KG1 (cell line): ENCODE measurements around the gene FHIP1A.
A peak's percentile ranks its signal among the peaks of the same experiment; 100 is the strongest.
"Not testable (repeated sequence)": the region's sequence is repeated elsewhere in the genome, so short reads cannot be mapped to it uniquely, and the experiment has no call there.

Source experiments
- DNase-seq: peaks from one replicate; lab custom pipeline; 2025; lab: John Stamatoyannopoulos, UW

The FHIP1A gene

DNA sequence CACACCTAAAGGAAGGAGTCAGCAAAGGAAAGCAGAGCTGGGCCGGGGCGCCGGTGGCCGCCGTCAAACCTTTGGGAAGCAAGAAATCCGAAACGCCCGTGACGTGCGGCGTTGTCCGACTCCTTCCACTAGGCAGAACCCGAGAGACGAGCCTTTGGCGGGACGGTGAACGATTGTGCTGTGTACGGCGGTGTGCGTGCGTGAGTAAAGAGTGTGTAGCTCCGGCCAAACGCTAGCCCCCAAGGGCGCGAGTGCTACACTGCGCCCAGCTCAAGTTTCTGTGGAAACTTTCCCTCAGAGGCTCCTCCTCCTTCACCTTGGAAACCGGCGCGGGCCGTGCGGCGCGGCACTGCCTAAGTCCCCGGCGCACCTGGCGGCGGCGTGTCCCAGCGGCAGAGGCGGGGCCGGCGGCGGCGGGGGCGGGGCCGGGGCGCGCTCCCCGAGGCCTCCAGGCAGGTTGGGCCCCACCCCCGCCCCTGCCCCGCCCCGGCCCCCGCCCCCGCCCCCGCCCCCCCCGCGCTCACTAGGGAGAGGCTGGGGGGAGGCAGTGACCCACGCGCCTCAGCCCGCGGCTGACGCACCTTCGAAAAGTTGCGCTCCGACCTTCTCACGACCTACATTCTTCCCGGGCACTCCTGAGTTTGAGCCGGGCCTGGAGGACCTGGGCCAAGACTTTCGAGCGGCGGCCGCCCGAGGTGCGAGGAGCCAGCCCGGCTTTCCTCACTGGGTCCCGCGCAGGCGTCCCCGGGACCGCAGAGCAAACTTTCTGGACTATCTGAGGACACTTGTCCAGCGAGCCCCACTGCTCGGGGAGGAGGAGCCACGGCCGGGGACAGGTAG is at the start of gene FHIP1A:
Gene FHIP1A (plus strand): TSS at position 547 of the 840 bp plus-strand sequence. CDS start 157,084 bp downstream, outside the sequence.
- DNase-seq: no peak

DNA sequence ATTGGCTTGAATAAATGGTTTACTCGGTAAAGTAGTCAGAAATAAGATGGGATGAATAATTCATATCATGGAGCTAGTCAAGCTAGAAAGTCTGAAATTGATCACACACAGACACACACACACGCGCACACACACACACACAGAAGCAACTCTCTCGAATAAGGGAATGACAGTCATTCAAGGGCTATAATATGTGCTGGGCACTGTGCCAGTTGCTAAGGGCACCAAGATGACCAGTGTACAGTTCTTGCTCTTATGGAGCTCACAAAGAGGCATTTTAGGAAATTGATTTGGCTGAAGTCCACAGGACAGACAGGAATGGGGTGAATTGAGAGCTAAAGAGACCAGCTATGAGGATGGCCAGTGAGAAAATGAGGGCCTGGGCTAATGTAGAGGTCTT is 49.4 kb upstream of the FHIP1A start:
- DNase-seq: no peak

DNA sequence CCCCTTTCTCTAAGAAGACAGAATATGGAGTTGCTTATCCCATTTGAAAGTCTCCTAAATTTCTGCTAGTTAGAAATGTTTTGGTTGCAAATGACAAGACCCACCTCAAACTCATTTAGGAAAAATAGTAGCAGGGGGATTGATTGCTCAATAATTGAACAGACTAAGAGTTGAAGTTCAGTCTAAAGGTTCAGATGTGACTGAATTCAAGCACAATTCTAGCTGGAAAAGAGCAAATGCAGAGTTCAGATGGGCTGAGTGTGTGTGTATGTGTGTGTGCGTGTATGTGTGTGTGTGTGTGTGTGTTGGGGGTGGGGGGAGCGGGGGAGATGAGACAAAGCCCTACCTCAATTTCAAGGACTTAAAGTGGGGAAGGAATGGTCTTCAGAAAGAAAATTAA is 47.9 kb upstream of the FHIP1A start:
- no peak for DNase-seq

DNA sequence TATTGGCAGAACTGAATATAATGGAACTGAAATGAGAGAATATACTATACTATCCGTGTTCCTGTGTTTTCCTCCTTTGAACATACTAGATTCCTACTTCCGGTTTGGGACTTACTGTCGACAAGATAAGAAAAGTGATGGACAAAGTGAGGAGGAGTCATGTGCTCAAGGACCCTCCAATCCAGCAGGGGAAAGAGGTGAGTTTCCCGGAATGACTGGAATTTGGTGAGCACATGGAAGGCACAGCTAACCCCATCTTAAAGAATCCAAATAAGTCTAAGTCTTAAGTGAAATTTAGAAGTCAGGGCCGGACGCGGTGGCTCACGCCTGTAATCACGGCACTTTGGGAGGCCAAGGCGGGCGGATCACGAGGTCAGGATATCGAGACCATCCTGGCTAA is 47.0 kb upstream of the FHIP1A start:
- DNase-seq: no peak

DNA sequence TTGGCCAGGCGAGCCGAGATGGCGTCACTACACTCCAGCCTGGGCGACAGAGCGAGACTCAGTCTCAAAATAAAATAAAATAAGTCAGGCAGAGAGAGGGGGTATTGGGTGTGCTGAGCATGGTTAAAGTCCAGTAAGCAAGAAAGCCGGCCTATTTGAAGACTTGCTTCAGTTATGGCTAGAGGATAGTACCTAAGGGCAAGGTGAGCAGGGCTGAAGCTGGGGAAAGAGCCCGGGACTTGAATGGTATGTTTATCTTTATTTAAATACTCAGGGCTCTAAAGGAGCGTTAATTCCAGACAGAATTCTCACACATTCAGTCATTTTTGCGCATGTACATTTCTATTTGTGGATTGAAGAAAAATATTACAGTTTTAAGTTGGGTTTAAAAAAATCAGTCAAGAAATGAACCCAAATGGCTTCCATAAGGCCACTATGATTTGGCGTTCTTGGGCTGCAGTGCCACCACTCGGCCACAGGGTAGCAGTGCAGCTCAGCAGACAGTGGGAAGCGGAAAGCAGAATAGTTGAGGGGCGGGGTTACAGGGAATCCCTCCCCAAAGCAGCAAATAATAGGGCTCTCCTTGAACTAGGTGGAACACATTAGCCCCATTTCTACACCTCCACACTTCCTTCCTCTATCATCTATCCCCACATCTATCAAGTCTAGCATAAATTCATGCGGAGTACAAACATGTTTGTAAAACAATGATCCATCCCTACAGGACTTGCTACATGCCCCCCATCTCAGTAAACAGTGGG is 46.4 kb upstream of the FHIP1A start:
- DNase-seq: peak; percentile 7

DNA sequence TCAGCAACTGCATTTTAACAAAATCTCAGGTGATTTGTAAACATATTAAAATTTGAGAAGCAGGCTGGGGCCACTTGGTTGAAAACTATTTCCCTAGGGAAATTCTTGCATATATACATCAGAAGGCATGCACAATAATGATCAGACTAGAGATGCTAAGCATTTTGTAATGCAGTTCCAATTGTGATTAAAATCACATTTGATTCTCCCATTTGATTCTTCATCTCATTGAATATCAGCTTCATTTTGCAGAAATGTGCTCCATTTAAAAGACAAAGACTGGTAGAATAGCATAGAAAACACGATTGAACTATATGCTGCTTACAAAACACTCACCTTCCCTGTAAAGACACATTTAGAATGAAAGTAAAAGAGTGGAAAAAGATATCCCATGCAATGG is 32.4 kb upstream of the FHIP1A start:
- no peak for DNase-seq

DNA sequence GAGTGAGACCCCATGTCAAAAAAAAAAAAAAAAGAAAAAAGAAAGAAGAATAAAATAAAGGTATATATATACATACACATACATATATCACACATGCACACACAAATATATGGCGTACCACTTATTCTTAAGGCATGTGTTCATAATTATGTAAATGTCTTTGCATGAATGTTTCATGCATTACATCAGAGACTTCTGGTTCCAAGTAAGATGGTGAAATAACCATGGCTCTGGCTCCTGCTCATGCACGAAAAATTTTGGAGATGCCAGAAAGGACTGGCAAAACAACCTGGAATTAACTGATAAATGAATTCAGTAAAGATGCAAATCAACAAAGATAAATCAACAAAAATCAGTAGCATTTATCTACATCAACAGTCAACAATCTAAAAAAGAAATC is 19.7 kb upstream of the FHIP1A start:
- DNase-seq: no peak

DNA sequence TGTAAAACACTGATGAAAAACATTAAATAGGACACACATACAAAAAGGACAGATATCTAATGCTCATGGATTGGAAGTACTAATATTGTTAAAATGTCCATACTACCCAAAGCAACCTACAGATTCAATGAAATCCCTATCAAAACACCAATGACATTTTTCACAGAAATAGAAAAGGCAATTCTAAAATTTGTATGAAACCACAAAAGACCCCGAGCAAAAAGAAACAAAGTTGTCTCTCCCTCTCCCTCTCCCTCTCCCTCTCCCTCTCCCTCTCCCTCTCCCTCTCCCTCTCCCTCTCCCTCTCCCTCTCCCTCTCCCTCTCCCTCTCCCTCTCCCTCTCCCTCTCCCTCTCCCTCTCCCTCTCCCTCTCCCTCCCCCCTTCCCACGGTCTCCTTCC is 19.2 kb upstream of the FHIP1A start:
- DNase-seq: not testable (repeated sequence)

DNA sequence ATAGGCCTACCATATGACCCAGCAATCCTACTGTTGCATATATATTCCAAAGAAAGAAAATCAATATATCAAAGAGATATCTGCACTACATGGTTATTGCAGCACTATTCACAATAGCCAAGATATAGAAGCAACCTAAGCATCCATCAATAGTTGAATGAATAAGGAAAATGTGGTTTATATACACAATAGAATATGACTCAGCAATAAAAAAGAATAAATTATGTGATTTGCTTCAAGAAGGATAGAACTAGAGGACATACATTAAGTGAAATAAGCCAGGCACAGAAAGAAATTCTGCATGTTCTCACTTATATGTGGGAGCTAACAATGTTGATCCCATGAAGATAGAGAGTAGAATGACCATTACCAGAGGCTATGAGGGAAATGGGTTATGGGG is 13.1 kb upstream of the FHIP1A start:
- no peak for DNase-seq

DNA sequence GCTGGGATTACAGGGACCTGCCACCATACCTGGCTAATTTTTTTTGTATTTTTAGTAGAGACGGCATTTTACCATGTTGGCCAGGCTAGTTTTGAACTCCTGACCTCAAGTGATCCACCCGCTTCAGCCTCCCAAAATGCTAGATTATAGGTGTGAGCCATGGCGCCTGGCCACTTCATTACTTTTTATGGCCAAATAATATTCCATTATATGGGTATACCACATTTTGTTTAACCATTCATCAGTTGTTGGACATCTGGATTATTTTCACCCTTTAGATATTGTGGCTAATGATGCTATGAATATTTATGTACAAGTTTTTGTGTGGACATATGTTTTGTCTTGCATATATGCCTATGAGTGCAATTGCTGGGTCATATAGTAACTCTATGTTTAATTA is 8.6 kb upstream of the FHIP1A start:
- no peak for DNase-seq

DNA sequence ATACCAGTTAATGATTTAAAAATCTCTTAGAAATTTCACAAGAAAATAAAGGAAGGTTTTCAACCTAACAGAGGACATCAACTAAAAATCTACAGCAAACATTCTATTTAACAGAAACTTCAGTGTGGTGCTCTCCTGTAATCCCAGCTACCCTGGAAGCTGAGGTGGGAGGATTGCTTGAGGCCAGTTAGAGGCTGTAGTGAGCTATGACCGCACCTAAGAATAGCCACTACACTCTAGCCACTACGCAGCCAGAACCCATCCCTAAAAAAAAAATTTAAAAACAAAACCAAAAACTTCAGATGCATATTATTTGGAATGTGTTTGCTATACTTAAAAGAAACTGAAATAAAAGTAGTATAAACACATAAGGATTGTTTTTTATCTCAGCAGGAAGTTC is 7.2 kb upstream of the FHIP1A start:
- DNase-seq: no peak

DNA sequence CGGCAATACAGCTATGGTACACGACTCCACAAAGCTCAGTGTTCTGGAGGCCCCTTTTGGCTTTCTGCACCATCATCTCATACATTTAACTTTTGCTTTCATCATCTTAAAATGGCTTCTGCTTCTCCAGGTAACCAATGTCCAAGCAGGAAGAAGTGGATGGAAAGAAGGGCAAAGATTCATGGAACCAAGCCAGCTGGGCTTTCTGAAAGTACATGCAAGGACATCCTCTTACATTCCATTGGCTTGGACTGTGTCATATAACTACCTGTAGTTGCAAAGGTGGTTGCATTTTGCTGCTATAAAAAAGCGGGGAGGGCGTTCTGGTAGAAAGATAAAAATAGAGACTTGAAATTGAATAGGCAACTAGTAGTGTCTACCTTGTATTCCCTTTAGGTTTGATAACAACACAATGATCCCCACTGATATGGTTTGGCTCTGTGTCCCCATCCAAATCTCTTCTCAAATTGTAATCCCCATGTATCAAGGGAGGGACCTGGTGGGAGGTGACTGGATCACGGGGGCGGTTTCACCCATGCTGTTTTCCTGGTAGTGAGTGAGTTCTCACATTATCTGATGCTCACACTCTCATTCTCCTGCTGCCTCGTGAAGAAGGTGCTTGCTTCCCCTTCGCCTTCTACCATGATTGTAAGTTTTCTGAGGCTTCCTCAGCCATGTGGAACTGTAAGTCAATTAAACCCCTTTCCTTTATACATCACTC is 6.7 kb upstream of the FHIP1A start:
- DNase-seq: no peak

DNA sequence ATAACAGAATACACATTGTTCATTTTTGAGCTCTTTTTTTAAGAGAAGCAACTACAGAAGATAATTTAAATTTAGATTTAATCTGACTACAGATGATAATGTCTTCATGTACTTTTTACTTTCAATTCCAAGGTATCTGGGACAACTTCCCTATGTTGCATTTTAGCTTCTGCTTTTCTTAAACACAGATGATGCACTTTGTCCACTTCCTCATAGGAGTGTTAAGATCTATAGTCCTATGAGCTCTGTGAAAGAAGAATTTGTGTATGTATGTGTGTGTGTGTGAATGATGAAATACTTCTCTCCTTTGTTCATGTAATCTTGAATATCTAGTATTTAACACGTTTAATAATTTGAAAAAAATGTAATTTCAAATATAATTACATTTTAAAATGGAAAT is 5.3 kb upstream of the FHIP1A start:
- no peak for DNase-seq

DNA sequence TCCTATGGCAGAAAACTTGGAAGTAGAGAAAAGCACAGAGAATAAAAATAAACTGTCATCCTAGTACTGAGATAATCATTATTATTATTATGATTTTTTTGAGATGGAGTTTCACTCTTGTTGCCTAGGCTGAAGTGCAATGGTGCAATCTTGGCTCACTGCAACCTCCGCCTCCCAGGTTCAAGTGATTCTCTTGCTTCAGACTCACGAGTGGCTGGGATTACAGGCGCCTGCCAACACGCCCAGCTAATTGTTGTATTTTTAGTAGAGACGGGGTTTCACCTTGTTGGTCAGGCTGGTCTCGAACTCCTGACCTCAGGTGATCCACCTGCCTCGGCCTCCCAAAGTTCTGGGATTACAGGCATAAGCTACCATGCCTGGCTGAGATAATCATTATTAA is 4.2 kb upstream of the FHIP1A start:
- not testable (repeated sequence) for DNase-seq

DNA sequence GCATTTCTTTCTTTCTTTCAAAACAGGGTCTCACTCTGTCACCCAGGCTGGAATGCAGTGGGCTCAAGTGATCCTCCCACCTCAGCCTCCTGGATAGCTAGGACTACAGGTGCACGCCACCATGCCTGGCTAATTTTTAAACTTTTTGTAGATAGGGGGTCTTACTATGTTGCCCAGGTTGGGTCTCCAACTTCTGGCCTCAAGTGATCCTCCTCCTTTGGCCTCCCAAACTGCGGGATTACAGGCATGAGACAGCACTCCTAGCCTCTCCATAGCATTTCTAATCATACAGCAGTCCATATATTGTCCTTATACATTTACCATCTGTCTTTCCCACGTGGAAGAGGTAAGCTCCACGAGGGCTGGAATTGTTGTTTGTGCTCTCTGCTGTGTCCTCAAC is 2.0 kb upstream of the FHIP1A start:
- no peak for DNase-seq

DNA sequence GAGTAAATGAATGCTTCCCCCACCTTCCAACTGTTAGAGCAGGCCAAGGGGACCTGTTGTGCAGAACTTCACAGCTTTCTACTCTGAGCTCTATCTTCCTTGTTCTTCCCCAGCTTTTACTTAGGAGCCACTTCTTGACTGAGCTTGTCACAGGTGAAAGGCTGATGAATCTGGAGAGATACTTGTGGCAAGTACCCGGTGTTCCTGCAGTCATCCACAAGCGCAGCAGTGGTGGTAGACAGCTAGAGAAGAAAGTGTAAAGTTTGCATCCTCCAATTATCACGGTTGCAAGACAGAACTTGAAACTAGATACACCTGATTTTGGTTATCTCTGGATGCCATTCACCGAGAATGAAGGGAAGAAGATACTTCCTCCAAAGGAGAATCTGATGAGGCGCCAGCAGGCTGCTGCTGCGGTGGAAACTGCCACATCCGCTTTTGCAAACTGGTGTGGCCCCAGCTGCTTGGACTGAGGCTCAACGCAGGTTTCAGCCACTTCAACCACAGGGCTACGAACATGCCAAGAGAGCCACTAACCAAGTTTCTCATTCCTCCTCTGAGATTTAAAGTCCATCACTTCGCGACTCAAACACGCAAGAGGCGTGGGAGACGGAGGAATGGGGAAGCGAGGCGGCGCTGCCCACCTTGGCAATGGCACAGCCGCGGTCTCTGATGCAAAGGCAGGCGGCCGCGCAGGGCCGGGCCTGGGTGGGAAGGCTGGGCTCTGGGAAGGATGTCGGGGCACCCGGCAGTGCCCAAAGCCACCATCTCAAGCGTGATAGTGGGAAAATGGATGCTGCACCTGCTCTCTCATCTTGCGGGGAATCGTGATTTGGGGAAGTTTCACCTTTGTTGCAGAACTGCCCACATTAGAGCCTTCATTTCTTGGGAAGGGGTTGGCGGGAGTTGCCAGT is 1.3 kb upstream of the FHIP1A start:
- no peak for DNase-seq

DNA sequence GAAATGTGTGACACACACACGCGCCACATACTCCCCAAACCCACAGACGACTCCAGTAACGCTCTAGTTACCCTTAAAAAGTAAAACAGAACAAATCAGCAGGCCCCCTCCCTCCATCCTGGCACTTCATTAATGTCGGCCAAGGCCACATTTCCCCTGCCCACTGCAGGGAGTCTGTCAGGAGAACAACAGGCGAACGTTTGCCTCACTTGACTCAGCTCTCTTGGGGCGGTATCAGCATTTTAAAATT is 671 bp upstream of the FHIP1A start:
- DNase-seq: no peak

DNA sequence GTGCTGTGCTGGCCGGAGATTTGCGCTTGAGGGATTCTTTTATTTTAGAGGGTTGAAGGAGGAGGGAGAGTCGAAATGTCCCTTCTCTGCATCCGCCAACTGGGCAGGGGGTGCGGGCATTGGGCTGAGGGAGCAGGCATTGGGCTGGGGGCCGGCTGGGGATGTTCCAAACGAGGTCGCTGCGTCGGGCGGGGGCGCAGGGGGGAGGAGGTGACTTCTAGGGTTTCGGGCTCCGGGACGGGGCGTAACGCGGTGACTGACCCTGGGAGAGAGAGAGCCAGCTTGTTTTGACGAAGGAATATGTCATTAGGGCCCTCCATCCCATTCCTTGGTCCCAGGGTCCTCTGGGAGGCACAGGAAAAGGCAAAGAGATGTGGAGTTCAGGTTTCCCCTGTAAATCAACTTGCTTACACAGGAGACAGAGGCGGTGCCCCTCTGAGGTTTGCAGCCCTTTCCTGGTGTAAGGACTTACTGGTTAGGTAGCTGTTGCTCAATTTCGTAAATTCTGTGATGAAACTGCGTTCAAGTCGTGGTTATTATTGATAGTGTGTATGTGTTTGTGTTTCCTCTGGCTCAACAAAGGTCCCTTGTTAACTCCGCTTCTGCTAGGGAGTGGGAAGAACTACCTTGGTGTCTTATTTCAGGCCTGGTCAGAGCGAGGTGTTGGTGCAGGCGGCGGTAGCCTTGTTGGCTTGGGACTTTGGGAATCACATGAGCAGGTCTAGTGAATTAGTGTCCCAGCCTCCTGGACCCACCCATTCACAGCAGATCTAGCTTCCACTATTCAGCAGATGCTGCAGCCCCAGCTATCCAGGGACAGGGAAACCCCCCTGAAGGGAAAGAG is 716 bp downstream of the FHIP1A start:
- no peak for DNase-seq

DNA sequence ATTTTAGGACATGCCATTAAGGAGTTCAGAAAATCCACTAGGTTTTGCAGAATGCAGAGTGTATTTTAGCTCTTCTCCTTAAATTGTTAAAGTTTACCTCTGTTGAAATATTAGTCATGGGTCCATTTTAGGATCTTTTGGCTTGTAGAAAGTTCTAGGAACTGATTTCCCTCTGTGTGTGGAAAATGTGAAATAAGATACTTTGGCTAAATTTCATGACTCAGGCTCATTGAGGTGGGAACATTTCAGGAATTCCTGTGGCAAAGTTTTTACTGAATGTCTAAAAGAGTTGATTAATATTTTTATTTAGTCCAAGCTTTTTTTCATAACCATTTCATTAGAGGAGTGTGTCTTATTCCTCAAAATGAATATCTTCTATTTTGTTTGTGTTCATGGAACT is 7.0 kb downstream of the FHIP1A start:
- DNase-seq: no peak

DNA sequence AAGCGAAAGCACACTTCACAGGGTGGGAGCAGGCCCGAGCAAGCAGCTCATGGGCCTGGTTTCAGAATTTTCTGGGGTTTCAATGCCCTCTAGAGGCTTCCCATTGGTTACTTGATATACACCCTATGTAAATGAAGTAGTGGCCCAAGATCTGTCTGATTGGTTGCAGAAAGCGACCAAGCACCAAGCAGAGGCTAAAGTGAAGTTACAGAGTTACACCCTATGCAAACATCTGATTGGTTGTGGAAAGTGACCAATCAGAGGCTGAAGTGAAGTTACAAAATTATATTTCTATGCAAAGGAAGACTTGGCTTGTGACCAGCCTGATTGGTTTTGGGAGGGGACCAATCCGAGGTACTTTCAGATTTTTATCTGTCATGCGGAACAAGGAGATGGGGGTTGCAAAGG is 8.2 kb downstream of the FHIP1A start:
- DNase-seq: no peak

DNA sequence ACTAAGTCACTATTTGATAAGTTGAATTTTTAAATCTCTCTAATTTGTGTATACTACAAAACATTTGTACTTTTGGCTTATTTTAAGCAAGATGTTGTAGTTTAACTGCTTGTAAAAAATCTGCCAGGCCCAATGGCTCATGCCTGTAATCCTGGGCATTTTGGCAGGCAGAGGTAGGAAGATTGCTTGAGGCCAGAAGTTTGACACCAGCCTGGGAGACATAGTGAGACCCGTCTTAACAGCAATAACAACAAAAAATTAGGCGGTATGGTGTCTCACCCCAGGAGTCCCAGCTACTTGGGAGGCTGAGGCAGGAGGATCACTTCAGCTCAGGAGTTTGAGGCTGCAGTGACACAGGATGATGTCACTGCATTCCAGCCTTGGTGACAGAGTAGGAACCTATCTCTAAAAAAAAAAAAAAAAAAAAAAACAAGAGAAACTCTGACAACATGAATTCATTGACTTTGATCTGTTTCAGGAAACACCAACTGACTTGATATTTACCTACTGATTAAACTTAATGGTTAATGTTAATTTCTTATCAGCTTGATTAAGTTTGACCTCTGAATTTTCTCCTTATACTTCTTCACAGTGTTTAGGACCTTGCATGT is 8.9 kb downstream of the FHIP1A start:
- no peak for DNase-seq
